GM18858 (cell line): ENCODE data around the gene PPP6R1.

Experiments used
- ATAC-seq: cut with Tn5 transposase; IDR thresholded peaks from one replicate; pipeline ENCODE4 v1.9.1; 2021; ENCODE audit not compliant: unreplicated experiment

Gene PPP6R1

DNA sequence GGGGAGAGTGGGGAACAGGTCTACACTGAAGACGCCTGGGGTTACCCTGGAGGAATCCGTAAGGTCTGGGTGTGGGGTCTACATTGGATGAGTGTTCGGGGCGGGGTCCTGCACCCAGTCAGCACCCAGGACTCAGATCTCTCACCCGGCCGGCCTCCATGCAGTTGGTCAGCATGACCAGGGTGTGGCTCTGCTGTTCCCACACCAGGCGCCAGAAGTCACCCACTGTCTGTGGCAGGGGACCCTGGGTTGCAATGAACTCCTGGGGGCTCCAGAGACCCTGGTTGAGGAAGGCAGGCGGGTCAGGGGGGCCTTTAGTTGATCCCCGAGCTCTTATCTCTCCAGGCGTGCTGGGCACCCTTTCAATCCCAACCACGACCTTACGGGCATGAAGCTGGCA, 72.7 kb downstream of the PPP6R1 start:
- no peak for ATAC-seq

DNA sequence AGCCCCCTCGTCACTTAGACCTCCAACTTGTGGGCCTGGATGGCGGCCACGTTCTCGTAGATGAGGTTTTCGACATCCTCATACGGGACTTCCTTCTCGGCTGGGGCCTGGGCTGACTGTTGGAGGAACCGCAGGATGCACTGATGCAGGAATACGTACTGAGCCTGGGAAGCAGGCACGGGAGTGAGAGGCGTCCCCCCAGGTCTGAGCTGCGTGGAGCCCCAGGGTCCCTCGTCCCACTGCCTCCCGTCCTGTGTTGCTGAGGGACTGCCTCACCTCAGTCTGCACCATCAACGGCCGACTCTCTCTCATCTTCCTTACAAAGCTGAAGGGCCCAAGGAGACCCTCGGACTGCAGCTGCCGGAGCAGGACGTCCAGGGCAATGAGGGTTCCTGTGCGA, 77.1 kb downstream of the PPP6R1 start:
- no peak for ATAC-seq
